ENCODE data around the gene LAMA4.

The LAMA4 gene

GRCh38 chr6:112065426-112065986 is 188.9 kb downstream of the LAMA4 start:
- DNase-seq, result no peak

GRCh38 chr6:112062966-112063365 is 191.4 kb downstream of the LAMA4 start:
- no peak for DNase-seq

- DNase-seq, result no peak
Observed at GRCh38 chr6:112061605-112062004, 192.8 kb downstream of the LAMA4 start.
